HepG2 (cell line): Measurements from ENCODE around the gene MTMR3. TPM values are rescaled to one million over a fixed set of nuclear protein-coding genes. Genes with fewer than 3 reads are reported as not detected.

Experiments used
- ELF1 ChIP-seq: sonication (generic); formaldehyde crosslinking; IDR thresholded peaks from 2 replicates; pipeline ENCODE4 v1.4.0; 2020; ENCODE audit warnings: missing genetic modification reagents
- FOXA1 ChIP-seq, 2 experiments: fragments of 450-650 bp in 1 of 2; sonication (generic) in 1 of 2; formaldehyde crosslinking in 1 of 2; IDR thresholded peaks; 2 replicates each; pipeline versions ENCODE4 v1.4.0 to v1.6.1; 2016 to 2020; ENCODE audit warnings: missing genetic modification reagents in 1 of 2
- HNF1B ChIP-seq: sonication (generic); formaldehyde crosslinking; IDR thresholded peaks from 2 replicates; pipeline ENCODE4 v1.5.1; 2020; ENCODE audit warnings: mild to moderate bottlenecking, moderate library complexity, missing genetic modification reagents
- KLF12 ChIP-seq: sonication (generic); formaldehyde crosslinking; IDR thresholded peaks from 2 replicates; pipeline ENCODE4 v1.4.0; 2020; ENCODE audit warnings: missing genetic modification reagents, borderline replicate concordance
- MATR3 ChIP-seq: sonication (generic); formaldehyde crosslinking; IDR thresholded peaks from 2 replicates; pipeline ENCODE4 v1.4.0; 2020; ENCODE audit warnings: missing genetic modification reagents
- MED13 ChIP-seq: sonication (generic); formaldehyde crosslinking; IDR thresholded peaks from 2 replicates; pipeline ENCODE4 v1.5.0; 2020; ENCODE audit warnings: missing genetic modification reagents
- RCOR2 ChIP-seq: IDR thresholded peaks from 2 replicates; pipeline ENCODE4 v1.6.1; 2016; ENCODE audit warnings: missing biosample characterization, missing genetic modification reagents
- RFX1 ChIP-seq: fragments of 450-650 bp; IDR thresholded peaks from 2 replicates; pipeline ENCODE4 v1.6.1; 2017
- ZNF230 ChIP-seq: sonication (generic); formaldehyde crosslinking; IDR thresholded peaks from 2 replicates; pipeline ENCODE4 v1.4.0; 2020; ENCODE audit warnings: mild to moderate bottlenecking, missing genetic modification reagents
- ZNF589 ChIP-seq: sonication (generic); formaldehyde crosslinking; conservative IDR thresholded peaks from 2 replicates; pipeline ENCODE4 v1.8.0; 2022; ENCODE audit warnings: mild to moderate bottlenecking, moderate library complexity, missing genetic modification reagents
- ZNF746 ChIP-seq: sonication (generic); formaldehyde crosslinking; IDR thresholded peaks from 2 replicates; pipeline ENCODE4 v1.8.0; 2022; ENCODE audit warnings: mild to moderate bottlenecking, missing genetic modification reagents
- ZNF790 ChIP-seq: sonication (generic); formaldehyde crosslinking; IDR thresholded peaks from 2 replicates; pipeline ENCODE4 v1.8.0; 2022; ENCODE audit warnings: missing genetic modification reagents, mild to moderate bottlenecking, borderline replicate concordance
- polyA plus RNA-seq, 8 experiments: library from polyadenylated mRNA; depleted of rRNA in 3 of 8; stranded (reverse) in 7 of 8; unstranded in 1 of 8; fragments of >200 nt; fragmentation: Illumina TruSeq in 4 of 8; extraction: Trizol in 4 of 8; gene quantifications; 2 replicates each; pipeline versions ENCODE4 v1.2.1 to v1.2.3, GENCODE V29; 2011 to 2016; ENCODE audit warnings: low read depth in 4 of 8, missing spikeins in 1 of 8, mixed read lengths in 1 of 8; ENCODE audit not compliant: insufficient read depth in 1 of 8
- total RNA-seq, 5 experiments: library from RNA; depleted of rRNA; stranded (reverse); fragments of >200 nt; fragmentation: Illumina TruSeq; extraction: Trizol; gene quantifications; 2 replicates each; pipeline ENCODE4 v1.2.3, GENCODE V29; 2016; ENCODE audit warnings: low read depth in 1 of 5
- TF ChIP-seq, protein P1 (sequence below): sonication (generic); formaldehyde crosslinking; IDR thresholded peaks from 2 replicates; pipeline ENCODE4 v1.5.0; 2020; ENCODE audit warnings: mild to moderate bottlenecking, missing genetic modification reagents, borderline replicate concordance
- TF ChIP-seq, protein P2 (sequence below): IDR thresholded peaks from 2 replicates; pipeline ENCODE4 v1.6.1; 2012; ENCODE audit warnings: low read length, improper control_type of control experiment

Gene MTMR3
- total and polyA plus RNA-seq, 2 of the 13 experiments (the other 11 are each of a cell fraction or from before 2014, with no cell fraction given) = 12.6 to 24.8 TPM

DNA sequence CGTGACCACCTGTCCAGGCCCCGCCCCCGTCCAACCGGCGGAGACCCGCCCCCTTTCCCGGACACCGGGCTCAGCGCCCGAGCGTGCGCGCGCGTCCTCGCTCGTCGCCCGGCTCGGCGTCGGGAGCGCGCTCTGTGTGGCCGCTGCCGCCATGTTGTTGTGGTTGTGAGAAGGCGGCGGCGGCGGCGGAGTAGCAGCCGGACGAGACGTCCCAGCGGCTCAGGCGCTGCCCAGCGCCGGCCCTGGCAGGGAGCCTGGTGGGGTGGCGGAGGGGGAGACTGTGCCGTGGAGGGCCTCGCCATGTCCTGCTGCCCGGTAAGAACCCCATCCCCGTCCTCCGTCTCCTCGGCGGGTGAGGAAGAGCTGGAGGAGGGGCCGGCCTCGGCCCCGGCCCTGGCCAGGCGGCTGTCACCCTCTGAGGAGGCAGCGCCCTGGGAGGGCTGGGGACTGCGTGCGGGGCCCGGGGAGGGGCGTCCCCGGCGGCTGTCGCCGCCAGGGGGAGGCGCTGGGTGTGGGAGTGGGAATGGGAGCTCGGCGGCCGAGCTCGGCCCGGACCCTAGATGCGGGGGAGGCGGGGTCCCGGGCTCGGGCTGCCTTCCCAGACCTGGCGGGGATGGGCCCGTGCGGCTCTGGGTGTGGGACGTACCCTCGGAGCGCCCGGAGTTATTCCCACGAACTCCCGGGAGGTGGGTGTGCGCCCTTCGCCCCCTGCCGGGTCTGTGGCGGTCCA lies at the start of gene MTMR3 (continued):
- TF ChIP-seq, protein P1, sequence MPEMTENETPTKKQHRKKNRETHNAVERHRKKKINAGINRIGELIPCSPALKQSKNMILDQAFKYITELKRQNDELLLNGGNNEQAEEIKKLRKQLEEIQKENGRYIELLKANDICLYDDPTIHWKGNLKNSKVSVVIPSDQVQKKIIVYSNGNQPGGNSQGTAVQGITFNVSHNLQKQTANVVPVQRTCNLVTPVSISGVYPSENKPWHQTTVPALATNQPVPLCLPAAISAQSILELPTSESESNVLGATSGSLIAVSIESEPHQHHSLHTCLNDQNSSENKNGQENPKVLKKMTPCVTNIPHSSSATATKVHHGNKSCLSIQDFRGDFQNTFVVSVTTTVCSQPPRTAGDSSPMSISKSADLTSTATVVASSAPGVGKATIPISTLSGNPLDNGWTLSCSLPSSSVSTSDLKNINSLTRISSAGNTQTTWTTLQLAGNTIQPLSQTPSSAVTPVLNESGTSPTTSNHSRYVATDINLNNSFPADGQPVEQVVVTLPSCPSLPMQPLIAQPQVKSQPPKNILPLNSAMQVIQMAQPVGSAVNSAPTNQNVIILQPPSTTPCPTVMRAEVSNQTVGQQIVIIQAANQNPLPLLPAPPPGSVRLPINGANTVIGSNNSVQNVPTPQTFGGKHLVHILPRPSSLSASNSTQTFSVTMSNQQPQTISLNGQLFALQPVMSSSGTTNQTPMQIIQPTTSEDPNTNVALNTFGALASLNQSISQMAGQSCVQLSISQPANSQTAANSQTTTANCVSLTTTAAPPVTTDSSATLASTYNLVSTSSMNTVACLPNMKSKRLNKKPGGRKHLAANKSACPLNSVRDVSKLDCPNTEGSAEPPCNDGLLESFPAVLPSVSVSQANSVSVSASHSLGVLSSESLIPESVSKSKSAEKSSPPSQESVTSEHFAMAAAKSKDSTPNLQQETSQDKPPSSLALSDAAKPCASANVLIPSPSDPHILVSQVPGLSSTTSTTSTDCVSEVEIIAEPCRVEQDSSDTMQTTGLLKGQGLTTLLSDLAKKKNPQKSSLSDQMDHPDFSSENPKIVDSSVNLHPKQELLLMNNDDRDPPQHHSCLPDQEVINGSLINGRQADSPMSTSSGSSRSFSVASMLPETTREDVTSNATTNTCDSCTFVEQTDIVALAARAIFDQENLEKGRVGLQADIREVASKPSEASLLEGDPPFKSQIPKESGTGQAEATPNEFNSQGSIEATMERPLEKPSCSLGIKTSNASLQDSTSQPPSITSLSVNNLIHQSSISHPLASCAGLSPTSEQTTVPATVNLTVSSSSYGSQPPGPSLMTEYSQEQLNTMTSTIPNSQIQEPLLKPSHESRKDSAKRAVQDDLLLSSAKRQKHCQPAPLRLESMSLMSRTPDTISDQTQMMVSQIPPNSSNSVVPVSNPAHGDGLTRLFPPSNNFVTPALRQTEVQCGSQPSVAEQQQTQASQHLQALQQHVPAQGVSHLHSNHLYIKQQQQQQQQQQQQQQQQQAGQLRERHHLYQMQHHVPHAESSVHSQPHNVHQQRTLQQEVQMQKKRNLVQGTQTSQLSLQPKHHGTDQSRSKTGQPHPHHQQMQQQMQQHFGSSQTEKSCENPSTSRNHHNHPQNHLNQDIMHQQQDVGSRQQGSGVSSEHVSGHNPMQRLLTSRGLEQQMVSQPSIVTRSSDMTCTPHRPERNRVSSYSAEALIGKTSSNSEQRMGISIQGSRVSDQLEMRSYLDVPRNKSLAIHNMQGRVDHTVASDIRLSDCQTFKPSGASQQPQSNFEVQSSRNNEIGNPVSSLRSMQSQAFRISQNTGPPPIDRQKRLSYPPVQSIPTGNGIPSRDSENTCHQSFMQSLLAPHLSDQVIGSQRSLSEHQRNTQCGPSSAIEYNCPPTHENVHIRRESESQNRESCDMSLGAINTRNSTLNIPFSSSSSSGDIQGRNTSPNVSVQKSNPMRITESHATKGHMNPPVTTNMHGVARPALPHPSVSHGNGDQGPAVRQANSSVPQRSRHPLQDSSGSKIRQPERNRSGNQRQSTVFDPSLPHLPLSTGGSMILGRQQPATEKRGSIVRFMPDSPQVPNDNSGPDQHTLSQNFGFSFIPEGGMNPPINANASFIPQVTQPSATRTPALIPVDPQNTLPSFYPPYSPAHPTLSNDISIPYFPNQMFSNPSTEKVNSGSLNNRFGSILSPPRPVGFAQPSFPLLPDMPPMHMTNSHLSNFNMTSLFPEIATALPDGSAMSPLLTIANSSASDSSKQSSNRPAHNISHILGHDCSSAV = no peak
- TF ChIP-seq MED13 (CRISPR knock-in tag) (peak; percentile 26; the same call in 1 of the 2 replicates), RFX1 (no peak), ELF1 (CRISPR knock-in tag) (no peak), ZNF589 (0 out of 2 replicates have a peak, but pooled peaks have one; percentile 59), ZNF746 (CRISPR knock-in tag) (no peak), ZNF790 (CRISPR knock-in tag) (peak; percentile 63; the same call in 1 of the 2 replicates), MATR3 (no peak), ZNF230 (CRISPR knock-in tag) (no peak), HNF1B (CRISPR knock-in tag) (peak; percentile 13; the same call in 1 of the 2 replicates), KLF12 (CRISPR knock-in tag) (no peak), RCOR2 (CRISPR knock-in tag) (no peak), FOXA1 (IDR thresholded peaks at IDR 0.05) (no peak), FOXA1 (CRISPR knock-in tag; IDR thresholded peaks at IDR 0.05) (no peak)
- TF ChIP-seq, protein P2, sequence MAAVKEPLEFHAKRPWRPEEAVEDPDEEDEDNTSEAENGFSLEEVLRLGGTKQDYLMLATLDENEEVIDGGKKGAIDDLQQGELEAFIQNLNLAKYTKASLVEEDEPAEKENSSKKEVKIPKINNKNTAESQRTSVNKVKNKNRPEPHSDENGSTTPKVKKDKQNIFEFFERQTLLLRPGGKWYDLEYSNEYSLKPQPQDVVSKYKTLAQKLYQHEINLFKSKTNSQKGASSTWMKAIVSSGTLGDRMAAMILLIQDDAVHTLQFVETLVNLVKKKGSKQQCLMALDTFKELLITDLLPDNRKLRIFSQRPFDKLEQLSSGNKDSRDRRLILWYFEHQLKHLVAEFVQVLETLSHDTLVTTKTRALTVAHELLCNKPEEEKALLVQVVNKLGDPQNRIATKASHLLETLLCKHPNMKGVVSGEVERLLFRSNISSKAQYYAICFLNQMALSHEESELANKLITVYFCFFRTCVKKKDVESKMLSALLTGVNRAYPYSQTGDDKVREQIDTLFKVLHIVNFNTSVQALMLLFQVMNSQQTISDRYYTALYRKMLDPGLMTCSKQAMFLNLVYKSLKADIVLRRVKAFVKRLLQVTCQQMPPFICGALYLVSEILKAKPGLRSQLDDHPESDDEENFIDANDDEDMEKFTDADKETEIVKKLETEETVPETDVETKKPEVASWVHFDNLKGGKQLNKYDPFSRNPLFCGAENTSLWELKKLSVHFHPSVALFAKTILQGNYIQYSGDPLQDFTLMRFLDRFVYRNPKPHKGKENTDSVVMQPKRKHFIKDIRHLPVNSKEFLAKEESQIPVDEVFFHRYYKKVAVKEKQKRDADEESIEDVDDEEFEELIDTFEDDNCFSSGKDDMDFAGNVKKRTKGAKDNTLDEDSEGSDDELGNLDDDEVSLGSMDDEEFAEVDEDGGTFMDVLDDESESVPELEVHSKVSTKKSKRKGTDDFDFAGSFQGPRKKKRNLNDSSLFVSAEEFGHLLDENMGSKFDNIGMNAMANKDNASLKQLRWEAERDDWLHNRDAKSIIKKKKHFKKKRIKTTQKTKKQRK = no peak
